Kidney epithelial cell (primary cell): Measurements from ENCODE around the gene DMRTC2. TPM values are rescaled to one million over a fixed set of nuclear protein-coding genes. Genes with fewer than 3 reads are reported as not detected.
A peak's percentile ranks its signal among the peaks of the same experiment; 100 is the strongest.

Experiments
- DNase-seq: peaks from one replicate; pipeline ENCODE4 v3.0.0-alpha.2; 2010; ENCODE audit warnings: low read depth
- H3K27me3 ChIP-seq: 2 replicates; pipeline ENCODE4 v1.6.0; 2011; ENCODE audit warnings: low read length; ENCODE audit not compliant: control insufficient read depth, insufficient read depth
- H3K36me3 ChIP-seq: 2 replicates; pipeline ENCODE4 v1.5.1; 2011; ENCODE audit warnings: low read length; ENCODE audit not compliant: control insufficient read depth, insufficient read depth
- H3K4me3 ChIP-seq: 2 replicates; pipeline ENCODE4 v1.5.1; 2011; ENCODE audit warnings: low read depth, mild to moderate bottlenecking, control low read depth, low read length
- total RNA-seq: library from RNA; depleted of rRNA; stranded (reverse); fragments of >200 nt; gene quantifications from 2 replicates; pipeline ENCODE4 v1.2.3, GENCODE V29; 2015
- TF ChIP-seq, protein P1 (sequence below): IDR thresholded peaks from 2 replicates; pipeline ENCODE4 v1.5.1; 2011; ENCODE audit warnings: mild to moderate bottlenecking, moderate library complexity, low read length, control low read depth, inconsistent platforms; ENCODE audit not compliant: insufficient read depth, poor library complexity, severe bottlenecking

DMRTC2 gene
- total RNA-seq, 1 donor from 2014 or later = not detected

DNA sequence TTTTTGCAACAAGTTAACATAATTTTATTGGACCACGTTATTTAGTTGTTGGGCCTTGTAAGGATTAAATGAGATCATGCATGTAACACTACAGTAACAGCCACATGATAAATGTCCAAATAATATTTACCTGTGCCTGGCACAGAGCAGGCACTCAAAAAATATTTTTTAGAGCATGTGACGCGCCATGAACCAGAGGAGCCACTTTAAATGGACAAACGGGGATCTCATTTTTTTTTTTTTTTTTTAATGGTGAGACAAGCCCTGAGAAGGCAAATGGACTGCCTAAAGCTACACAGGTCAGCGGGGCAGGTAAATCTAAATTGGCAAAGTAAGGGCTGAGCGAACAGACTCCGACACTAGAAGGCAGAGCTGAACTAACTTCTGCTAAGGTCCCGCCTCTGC, 14.4 kb downstream of the DMRTC2 start:
- DNase-seq = no peak
- H3K4me3 ChIP-seq = peak overlapping the region; percentile 22
- TF ChIP-seq, protein P1, sequence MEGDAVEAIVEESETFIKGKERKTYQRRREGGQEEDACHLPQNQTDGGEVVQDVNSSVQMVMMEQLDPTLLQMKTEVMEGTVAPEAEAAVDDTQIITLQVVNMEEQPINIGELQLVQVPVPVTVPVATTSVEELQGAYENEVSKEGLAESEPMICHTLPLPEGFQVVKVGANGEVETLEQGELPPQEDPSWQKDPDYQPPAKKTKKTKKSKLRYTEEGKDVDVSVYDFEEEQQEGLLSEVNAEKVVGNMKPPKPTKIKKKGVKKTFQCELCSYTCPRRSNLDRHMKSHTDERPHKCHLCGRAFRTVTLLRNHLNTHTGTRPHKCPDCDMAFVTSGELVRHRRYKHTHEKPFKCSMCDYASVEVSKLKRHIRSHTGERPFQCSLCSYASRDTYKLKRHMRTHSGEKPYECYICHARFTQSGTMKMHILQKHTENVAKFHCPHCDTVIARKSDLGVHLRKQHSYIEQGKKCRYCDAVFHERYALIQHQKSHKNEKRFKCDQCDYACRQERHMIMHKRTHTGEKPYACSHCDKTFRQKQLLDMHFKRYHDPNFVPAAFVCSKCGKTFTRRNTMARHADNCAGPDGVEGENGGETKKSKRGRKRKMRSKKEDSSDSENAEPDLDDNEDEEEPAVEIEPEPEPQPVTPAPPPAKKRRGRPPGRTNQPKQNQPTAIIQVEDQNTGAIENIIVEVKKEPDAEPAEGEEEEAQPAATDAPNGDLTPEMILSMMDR = no peak
- peaks cover under 1% of the 10 kb centered on the region for H3K27me3 ChIP-seq
- H3K36me3 ChIP-seq = peaks cover 4% of the 10 kb centered on the region

DNA sequence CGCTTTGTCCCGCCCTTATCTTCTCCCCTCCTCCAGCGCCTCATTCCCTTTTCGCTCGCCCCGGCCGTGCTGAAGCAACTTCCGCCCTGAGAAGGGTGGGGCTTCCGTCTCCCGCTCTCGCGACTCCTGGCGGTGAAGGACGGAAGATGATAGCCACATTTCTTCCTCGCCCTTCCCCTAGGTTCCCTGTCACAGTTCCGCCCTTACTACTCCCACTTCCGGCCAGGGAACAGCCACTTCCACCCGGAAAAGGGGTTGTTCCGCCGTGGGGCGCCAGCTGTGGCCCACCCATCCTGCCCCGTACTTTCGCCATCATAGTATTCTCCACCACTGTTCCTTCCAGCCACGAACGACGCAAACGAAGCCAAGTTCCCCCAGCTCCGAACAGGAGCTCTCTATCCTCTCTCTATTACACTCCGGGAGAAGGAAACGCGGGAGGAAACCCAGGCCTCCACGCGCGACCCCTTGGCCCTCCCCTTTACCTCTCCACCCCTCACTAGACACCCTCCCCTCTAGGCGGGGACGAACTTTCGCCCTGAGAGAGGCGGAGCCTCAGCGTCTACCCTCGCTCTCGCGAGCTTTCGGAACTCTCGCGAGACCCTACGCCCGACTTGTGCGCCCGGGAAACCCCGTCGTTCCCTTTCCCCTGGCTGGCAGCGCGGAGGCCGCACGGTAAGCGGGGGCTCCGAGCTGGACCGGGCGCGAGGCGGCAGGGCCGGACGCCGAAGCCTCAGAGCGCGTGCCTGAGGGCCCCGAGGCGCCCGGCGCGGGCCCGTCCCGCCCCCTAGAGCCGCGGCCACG, 15.0 kb downstream of the DMRTC2 start, which contains the start of gene RPS19:
TSS of gene RPS19 (plus strand) at position 638 of the 801 bp plus-strand sequence. CDS start 520 bp downstream, outside the sequence.
- Histone ChIP-seq H3K27me3 (no peaks in the 10 kb centered on the region), H3K4me3 (peak within 1 kb of the TSS; percentile 88), H3K36me3 (peaks cover 7% of the 10 kb centered on the region)
- peak; percentile 83 for DNase-seq
- TF ChIP-seq, protein P1 = peak; percentile 61

DNA sequence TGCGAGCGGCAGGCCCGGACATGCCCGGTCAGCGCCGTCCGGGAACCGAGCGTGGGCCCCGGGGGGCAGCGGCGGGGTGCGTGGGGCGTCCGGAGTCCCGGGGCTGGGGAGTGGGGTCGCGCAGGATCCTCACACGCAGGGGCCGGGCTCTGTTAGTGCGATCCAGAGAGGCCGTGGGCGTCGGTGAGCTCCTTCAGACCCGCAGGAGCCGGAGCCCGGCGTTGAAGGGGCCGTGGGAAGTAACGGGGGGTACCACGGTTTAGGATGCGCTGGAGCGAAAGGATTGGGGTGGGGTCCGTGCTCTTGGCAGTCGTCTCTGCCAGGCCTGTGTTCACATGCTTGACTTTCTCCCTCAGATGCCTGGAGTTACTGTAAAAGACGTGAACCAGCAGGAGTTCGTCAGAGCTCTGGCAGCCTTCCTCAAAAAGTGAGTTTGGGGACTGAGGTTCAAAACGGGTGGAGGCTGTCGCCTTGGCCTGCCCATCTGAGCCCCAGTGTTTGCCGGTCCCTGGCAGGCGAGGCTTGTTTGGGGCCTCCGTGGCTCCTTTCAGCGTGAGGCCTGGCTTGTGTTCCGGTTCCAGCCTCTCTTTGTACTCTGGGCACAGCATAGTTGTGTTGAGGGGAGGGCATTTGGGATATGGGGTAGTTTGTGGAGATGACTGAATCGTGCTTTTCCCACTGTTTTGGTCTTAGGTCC, 15.7 kb downstream of the DMRTC2 start:
- peak overlapping the region; percentile 88 for H3K4me3 ChIP-seq
- TF ChIP-seq, protein P1 = no peak
- peaks cover 7% of the 10 kb centered on the region for H3K36me3 ChIP-seq
- no peak for DNase-seq
- no peaks in the 10 kb centered on the region for H3K27me3 ChIP-seq

DNA sequence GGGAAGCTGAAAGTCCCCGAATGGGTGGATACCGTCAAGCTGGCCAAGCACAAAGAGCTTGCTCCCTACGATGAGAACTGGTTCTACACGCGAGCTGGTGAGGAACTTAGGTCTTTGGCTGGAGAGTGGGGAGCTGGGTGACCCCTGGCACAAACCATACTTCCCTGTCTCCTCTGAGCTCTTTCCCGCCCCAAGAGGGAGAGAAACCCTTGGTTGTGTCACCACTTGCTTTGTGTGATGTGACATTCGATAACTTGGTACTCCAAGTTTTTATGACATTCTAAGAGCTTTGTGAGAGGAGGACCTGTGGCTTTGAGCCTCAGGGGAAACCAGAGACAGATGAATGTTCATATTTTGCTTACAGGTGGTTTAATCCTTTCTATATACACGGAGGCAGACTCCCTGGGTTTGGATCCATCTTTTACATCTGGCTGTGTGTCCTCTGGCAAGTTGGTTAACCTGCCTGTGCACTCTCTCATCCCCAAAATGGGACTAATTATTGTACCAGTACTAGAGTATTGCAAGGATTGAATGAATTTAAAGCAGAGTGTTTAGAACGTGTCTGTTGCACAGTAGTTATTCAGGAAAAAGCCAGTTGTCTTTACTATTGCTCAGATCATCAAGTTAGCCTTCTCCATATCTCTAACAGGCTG, 16.4 kb downstream of the DMRTC2 start:
- peak overlapping the region; percentile 88 for H3K4me3 ChIP-seq
- DNase-seq = no peak
- TF ChIP-seq, protein P1 = no peak
- peaks cover 7% of the 10 kb centered on the region for H3K36me3 ChIP-seq
- no peaks in the 10 kb centered on the region for H3K27me3 ChIP-seq

DNA sequence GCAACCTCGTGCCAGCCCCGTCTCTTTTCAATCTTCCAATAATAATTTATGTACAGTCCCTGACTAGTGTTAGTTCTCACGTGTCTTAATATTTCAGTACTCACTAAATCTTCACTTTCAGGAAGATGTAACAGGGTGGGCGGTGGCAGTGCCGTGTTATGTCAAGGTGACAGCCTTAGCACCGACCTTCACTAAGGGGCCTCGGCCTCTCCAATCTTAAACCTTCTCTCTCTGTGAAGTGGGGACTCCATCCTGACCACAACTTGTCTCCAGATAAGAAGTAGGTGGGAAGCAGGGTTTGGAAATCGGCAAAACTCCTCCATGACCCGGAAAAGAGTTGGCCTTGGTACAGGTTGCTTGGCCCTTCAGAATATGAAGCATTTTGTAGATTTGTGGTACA, 17.0 kb downstream of the DMRTC2 start:
- TF ChIP-seq, protein P1 = no peak
- no peak overlapping the region for H3K4me3 ChIP-seq
- peaks cover 8% of the 10 kb centered on the region for H3K36me3 ChIP-seq
- no peak for DNase-seq
- H3K27me3 ChIP-seq = no peaks in the 10 kb centered on the region
